Measurements from ENCODE around the gene KRTAP10-2. TPM values are rescaled to one million over a fixed set of nuclear protein-coding genes. Genes with fewer than 3 reads are reported as not detected.

The KRTAP10-2 gene
- total RNA-seq, 1 experiment from 2014 or later = not detected

GRCh38 chr21:44582055-44582454, 30.8 kb upstream of the KRTAP10-2 start:
- H3K18ac ChIP-seq (ENCODE audit: insufficient read length, low read depth, low read length) = no peak overlapping the region
- no CpG with 5 or more reads among the region's 15 CpGs for WGBS (ENCODE audit: extremely low coverage, insufficient read length, low lambda C conversion rate)
- H3K79me1 ChIP-seq (ENCODE audit: insufficient read depth, low read depth, low read length, poor library complexity, severe bottlenecking) = no peaks in the 10 kb centered on the region
- H3K36me3 Mint-ChIP-seq (ENCODE audit: insufficient read depth in 1 of 3, low read depth in 3 of 3) = peaks cover 0 to 24% (median 6%) of the 10 kb centered on the region in 3 experiments; a peak in 5 of 7 replicates
- H3K56ac ChIP-seq (ENCODE audit: insufficient read length, low read depth, low read length) = no peak overlapping the region
- H2BK12ac ChIP-seq (ENCODE audit: insufficient read length, low read depth, low read length) = no peak overlapping the region
- H2AK5ac ChIP-seq (ENCODE audit: insufficient read length, low read length) = no peak overlapping the region
- H3K4ac ChIP-seq (ENCODE audit: low read depth, low read length) = no peak overlapping the region
- H3K4me1 ChIP-seq (ENCODE audit: insufficient read depth, low read length) = no peaks in the 10 kb centered on the region
- no peak overlapping the region for H3K9ac ChIP-seq (ENCODE audit: extremely low read depth, insufficient read length, low read length)
- H3K23ac ChIP-seq (ENCODE audit: insufficient read length, low read depth, low read length) = no peak overlapping the region
- no peak overlapping the region for H2AFZ ChIP-seq (ENCODE audit: low read length)
- H3K27me3 Mint-ChIP-seq (ENCODE audit: low read depth) = peaks cover 14% of the 10 kb centered on the region
- H2BK5ac ChIP-seq (ENCODE audit: insufficient read length, low read length) = no peak overlapping the region
- no peak overlapping the region for H2BK120ac ChIP-seq (ENCODE audit: low read depth, low read length, poor library complexity, severe bottlenecking)
- no peak overlapping the region for H4K8ac ChIP-seq (replicated peaks; ENCODE audit: insufficient read length, low read depth, low read length)
- H4K20me1 ChIP-seq (ENCODE audit: control insufficient read depth, insufficient read depth, insufficient read length) = no peaks in the 10 kb centered on the region
- no peak overlapping the region for H3K27ac Mint-ChIP-seq
- no peak overlapping the region for H4K91ac ChIP-seq (ENCODE audit: insufficient read length, low read depth, low read length)
- no peak overlapping the region for H2BK15ac ChIP-seq (ENCODE audit: low read depth, low read length)
- DNase-seq = peak; percentile 21
- H3K27me3 ChIP-seq (ENCODE audit: insufficient read depth, low read length) = no peaks in the 10 kb centered on the region
- H3K23me2 ChIP-seq (ENCODE audit: insufficient read length, low read depth, low read length, poor library complexity, severe bottlenecking) = no peaks in the 10 kb centered on the region
- H3K9me3 Mint-ChIP-seq = peaks cover 12 to 22% of the 10 kb centered on the region in 2 experiments
- H2BK20ac ChIP-seq (ENCODE audit: low read depth, low read length, poor library complexity, severe bottlenecking) = no peak overlapping the region
- no peak overlapping the region for H3K4me2 ChIP-seq (ENCODE audit: insufficient read depth, insufficient read length, low read length)
- H3K27ac ChIP-seq (ENCODE audit: insufficient read length, low read depth, low read length) = no peak overlapping the region
- peaks cover 22 to 23% of the 10 kb centered on the region in 2 experiments for H3K4me1 Mint-ChIP-seq
- no peaks in the 10 kb centered on the region for H3K9me3 ChIP-seq (ENCODE audit: control insufficient read depth, low read depth, low read length)
- no peak overlapping the region for H3K14ac ChIP-seq (ENCODE audit: insufficient read depth, low read length)
- no peak overlapping the region for H4K5ac ChIP-seq (ENCODE audit: insufficient read length, low read depth, low read length)
- no peak overlapping the region for H3K4me3 Mint-ChIP-seq
- H3K79me2 ChIP-seq (ENCODE audit: insufficient read depth, low read length) = no peaks in the 10 kb centered on the region
- no peak overlapping the region for H3T11ph ChIP-seq (ENCODE audit: low read length)
- no peak for TF ChIP-seq CTCF (conservative IDR thresholded peaks at IDR 0.05)
